ENCODE data around the gene GALNTL6.
A peak's percentile ranks its signal among the peaks of the same experiment; 100 is the strongest.
"Not testable (repeated sequence)": the region's sequence is repeated elsewhere in the genome, so short reads cannot be mapped to it uniquely, and the experiment has no call there.

The GALNTL6 gene

DNA sequence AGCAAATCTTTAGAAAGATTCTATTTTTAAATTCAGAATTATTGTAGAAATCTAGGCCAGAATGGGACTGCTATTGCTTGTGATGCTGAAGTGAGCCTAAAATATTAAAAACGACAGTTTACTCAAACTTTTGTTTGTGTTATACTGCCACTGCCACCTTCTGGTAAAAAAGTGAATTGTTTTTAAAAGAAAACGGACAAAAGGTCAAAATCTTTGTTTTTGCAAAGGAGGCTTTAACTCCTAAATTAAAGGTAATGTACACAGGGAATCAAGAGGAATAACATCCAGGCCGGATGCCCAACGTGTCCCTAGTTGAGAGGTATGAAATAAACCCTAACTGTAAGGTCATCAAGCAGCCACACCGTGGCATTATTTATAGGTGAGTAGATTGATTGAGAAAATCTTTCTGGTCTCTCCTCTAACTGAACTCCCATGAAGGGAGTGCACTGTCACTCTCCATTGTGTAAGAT is 1017.1 kb downstream of the GALNTL6 start:
- peak; percentile 21 to 41 for DNase-seq

DNA sequence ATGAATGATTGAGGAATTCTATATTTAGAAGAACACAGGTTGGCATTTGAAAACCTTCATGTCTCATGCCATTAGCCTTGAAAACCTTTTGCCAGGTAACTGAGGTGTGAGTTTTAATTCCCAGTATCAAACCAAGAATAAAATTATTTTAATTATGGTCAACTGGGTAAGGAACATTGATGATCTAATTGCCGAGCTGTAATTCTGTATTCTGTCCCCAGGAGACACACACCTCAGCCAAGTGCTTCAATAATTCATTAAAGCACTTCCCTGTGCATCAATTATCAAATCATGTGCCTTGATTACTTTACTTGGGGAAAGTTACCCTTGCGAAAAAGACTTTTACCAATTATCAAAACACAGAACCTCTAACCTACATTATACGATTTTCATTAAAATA is 1023.5 kb downstream of the GALNTL6 start:
- DNase-seq = no peak

DNA sequence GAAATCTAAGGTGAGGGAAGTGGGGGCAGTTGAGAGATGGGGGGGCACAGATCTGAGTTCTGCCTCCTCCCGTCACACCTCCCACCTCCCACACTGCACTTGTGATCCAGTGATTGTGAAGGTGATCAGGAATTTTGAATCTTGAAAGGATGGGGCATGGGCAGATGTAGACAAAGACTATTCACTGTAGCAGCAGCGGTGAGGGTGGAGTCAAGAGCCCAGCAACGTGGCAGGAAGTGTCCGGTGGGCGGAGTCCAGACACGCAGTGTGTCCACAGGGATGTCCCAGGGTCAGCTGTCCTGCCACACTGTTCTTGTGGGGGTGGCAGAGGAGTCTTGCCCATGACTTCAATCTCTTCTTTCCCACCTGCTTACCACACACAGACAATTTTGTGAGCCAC is 1024.9 kb downstream of the GALNTL6 start:
- no peak for DNase-seq

DNA sequence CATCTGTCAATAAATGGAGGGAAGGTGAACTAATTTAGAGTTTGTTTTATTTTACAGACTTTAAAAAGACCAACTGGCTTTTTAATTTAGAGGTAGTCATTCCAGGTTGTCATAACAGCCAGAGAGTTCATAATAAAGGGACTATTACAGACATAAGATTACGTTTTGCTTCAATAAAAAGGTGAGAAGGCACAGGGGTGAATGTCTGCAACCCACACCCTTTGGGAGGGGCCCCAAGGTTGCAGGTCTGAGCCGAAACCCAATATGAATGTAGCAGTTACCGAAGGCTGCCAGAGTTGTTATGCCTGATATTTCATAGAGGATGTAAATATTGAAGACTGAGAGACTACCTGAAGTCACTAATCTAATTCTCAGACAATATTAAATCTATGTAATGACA is 1025.7 kb downstream of the GALNTL6 start:
- DNase-seq = no peak

DNA sequence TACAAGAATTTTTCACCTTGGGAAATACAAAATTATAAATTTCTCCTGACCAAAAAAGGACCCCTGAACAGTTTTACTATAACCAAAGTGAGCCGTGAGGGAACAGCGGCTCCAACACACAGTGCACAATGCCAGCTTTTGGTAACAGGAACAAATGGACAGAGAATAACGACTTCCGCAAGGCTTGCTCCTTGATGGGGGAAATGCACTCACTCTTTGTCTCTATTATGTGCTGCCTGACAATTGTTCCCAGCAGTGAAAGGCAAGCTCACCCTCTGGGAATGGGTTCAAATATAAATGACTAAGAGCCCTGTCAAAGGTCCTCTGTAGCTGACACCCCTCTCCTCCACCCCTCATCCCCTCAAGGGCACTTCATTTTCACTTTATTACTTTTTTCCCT is 1029.6 kb downstream of the GALNTL6 start:
- DNase-seq = no peak

DNA sequence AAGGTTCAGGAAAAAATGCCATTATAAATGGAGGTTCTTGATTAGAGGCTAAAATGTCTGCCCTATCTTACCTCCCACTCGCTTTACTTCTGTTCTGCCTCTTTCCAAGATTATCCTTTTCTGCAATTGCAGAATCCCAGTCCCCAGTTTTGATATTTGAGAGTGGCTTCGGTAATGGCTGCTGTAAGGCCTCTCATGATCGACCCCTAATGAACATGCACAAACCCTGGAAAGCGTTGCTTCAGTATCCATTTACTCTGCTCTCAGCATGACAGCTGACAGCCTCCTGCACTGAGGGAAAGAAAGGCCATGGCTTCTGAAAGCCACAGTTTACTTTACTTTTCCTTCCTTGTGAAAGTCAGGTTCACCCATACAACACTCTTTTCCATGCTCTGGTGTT is 1030.0 kb downstream of the GALNTL6 start:
- no peak for DNase-seq

DNA sequence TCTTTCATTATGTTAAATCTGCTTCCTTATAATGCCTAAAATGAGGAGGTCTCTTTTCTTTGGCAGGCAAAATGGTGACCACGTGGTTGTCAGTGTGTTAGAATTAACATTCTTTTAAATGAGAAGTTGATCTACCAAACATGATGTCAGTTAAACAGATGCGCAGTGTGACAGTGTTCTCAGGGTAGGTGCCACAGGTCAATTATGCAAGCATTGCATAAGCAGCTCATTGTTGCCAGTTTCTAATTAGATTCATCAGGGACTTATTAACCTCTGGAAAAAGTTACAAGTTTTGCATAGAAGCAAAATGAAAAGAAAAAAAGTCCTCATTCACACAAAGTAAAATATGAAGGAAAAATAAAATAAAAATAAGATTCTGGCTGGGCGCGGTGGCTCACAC is 1031.4 kb downstream of the GALNTL6 start:
- no peak for DNase-seq

DNA sequence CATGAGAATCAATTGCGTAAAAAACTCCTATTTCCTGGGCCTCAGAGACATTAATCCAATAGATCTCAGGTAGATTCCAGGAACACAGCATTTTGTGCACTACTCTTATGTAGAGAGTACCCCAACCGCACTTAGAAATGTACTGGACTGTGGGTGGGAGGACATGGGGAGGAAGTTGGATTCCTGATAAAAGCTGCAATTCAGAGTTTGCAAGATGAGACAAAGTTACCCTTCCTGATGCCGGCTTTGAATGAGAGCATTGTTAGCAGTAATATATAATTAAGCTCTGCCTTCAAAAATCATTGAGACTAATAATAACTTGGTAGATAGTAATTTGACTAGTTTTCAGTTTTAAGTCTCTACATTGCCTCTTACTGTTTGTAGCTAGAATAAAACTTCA is 1032.1 kb downstream of the GALNTL6 start:
- DNase-seq = no peak

DNA sequence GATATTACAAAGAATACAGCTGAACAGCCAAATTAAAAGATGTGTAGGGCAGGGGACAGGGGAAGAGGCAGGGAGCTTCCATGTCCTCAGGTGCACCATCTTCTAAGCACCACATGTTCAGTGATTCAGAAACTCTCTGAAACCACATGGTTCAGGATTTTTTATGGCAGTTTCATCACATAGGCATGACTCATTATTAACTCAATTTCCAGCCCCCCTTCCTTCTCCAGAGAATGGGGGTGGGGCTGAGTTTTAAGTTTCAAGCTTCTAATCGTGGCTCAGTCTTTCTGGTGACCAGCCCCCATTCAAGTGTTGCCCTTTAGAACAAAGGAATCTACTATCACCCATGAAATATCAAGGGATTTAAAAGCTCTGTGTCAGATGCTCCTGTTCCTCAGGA is 1037.6 kb downstream of the GALNTL6 start:
- DNase-seq = no peak

DNA sequence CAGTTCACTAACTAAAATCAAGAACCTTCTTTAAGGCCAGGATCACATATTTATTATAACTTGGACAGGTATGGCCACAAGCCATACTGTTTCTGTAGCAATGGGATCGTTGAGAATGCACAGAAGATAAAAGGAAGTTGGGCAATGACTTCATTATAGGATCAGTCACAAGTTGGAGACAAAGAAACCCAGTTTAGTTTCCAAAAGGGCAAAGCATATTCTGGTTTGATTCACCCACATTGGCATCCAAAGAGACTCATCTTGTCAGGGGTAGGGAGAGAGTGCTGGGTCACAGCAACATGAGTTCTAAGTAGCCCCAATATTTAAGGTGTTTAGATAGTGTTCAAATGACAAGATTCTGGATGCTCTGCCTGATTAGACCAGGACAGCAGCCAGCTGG is 1038.3 kb downstream of the GALNTL6 start:
- DNase-seq = no peak

DNA sequence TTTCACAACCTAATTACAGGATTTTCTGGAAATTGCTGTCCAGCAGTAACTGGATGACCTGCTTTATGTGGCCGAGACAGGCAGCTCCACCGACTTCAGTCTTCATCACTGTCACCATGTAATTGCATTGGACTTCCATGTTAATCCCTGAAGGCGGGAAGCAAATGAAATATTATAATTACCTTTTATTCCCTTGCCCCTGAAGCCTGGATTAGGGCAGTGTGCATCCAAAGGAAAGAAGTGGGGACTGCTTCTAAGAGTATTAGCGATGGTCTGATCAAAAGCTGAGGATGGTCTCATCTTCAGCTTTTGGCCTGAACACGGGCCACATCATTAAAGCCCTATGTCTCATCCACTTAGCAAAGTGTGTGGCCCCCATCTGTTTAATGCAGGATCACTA is 1043.8 kb downstream of the GALNTL6 start:
- no peak for DNase-seq

DNA sequence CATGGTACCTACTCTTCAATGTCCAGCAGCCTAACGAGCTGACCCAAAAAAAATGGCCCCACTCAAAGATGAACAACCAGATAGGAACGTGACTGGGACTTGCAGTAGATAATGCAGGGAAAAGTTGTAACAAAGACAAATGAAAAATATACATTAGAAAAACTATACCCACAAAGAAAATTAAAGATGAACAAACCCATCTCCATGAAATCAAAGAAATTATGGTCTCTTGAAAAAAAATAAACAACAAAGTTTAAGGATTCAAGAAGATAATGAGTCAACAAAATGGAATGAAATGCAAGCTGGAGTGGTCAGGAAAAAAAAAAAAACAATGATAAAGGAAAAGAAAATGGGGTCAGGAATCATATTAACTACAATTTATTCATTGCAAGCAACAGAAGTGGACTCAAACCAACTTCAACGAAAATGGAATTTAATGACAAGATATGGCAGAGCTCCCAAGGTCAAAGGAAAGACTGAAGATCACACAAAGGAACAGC is 1045.6 kb downstream of the GALNTL6 start:
- DNase-seq = no peak

DNA sequence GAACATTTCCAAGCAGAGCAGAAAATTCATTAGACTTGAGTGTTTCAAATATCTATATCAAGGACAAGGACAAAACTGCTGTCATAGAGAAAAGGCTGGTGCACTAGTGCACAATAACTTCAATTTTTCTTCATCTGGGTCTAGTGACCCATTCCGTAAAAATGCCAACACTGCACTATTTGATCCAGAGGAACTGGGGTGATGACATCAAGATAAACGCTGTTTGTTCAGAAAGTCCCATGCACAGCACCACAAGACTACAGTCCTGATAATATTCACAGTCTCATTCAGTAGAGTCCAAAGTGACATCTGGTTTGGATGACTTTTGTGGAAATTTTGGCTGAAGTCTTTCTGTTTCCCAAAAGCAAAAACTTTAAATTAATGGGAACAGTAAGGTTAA is 1051.9 kb downstream of the GALNTL6 start:
- no peak for DNase-seq

DNA sequence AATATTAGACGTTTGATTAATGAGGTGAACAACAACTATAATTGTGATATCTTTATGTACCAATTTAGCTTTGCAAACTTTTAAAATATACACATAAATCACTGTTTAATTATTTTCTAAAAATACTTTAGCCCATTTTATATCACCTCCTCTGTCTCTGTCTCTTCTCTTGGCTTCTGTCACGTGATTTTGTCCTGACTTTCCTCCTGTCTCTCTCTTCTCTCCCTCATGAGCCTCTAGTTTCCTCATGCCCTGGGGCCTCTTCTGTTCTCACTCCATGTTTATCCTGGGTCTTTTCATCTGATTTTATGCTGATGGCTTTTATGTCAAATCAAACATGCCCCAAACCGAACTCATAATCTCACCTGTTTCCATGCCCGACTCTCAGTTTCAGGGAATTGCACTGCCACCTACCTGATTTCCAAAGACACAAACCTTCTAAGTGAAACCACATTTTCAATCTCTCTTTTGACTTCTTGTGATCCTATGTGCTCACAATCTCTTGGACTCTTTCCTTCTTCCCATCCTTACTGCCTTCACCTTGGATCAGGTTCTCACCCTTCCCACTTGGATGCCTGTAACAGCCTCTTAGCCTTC is 1052.4 kb downstream of the GALNTL6 start:
- DNase-seq = no peak

DNA sequence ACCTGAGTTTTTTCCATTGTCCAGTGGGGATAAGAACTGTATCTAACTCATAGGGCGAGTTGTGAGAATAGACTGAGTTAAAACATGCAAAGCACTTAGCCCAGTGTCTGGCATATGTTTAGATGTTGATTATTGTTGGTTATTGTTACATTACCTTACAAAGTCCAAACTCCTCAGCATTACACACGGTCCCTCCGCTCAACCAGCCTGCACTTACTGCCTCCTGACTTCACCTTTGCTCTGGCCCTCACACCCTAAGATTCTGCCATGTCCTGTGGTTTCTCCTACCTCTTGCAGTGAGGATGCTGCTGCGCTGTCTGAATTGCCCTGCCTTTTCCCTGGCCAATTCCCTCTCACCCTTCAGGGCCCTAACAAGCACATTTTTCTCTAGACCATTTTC is 1053.2 kb downstream of the GALNTL6 start:
- DNase-seq = no peak

DNA sequence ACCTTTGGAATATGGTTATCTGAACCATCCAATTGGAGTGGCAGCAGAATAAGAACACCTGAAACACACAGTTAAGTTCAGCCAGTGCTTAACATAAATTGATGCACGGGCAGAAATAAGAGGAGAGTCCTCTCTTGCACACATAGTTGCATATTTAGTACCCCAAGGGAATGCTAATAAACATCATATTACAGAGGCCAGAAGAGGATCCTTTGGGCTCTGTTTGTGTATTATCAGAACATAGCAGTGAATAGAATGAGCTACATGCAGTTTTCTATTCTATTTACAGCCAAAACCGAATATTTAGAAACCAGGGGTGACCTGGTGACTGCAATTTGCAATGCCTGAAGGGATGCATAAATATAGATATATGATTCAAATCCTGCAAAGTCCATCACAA is 1054.6 kb downstream of the GALNTL6 start:
- DNase-seq = no peak

DNA sequence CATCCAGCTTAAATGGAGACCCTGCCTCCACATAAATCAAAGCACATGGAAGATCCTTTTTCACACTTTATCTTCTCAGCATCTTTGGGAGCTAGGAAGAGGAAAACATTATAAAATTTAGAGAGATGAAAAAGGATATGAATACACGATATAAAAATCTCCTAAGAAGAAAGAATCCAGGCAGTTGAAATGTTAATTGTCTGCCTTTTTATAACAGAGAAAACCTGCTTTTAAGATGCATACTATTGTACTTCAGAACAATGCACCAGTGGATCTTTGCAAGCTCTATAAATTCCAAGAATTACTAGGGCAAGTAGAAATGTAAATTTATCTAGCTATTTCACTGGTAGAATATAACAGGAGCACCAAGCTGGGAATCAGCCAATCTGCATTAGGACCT is 1055.1 kb downstream of the GALNTL6 start:
- no peak for DNase-seq

DNA sequence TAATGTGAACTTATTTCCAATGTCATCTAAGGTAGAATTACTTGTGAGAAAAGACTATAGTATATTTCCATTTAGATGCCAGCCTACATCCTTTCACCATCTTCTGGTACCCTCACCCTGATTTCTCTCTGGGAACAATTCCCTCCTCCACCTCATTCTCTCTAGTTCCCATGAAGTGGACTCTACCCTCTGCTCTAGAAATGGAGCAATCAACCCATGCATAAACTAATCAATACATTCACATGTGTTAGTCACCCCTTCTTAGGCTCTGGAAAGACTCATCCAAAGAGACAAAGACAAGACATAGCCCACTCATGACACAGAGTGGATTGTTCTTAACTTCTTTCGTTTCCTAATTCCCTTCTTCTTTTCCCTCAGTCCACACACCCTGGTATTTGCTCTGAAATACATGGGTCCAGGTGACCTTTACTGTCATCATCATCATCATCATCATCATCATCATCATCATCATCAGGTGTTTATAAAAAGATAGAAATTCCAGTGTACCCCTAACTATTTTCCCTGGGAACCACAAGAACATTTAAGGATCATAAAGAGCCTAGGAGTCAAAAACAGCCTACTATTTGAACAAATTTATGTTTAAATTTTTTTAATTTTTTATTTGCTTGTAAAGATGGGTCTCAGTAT is 1056.5 kb downstream of the GALNTL6 start:
- DNase-seq = no peak

DNA sequence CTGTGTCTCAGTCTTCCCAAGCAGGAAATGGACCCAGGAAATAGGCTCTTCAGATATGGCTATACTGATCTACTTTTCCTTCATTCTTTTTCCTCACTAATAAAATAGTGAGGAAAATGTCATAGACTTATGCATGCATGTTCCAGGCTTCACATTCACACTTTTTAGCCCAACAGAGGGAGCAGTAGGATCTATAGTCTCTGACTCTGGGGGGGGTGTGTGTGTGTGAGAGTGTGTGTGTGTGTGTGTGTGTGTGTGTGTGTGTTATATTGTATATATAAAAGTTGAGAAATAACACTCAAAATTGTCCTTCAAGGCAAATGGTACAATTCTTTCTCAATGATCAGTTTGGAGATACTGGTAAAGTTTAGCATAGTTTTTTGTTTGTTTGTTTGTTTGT is 1058.2 kb downstream of the GALNTL6 start:
- no peak for DNase-seq

DNA sequence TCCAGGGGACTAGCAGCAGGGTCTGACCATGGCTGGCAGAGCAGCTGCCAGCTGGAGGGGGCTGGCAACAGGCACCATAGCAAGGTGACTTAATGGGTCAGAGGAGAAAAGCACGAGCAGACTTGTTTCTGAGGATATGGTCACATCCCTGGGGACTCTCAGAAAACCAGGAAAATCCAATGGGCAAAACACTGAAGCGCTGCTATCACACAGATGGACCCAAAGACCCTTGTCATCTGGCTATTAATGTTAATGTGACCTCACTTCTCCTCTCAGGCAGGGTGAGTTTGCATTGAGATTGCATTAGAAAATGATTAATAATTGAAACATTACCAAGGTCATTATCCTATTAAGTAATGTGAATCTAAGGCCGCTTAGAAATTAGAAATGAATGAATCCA is 1061.7 kb downstream of the GALNTL6 start:
- no peak for DNase-seq

DNA sequence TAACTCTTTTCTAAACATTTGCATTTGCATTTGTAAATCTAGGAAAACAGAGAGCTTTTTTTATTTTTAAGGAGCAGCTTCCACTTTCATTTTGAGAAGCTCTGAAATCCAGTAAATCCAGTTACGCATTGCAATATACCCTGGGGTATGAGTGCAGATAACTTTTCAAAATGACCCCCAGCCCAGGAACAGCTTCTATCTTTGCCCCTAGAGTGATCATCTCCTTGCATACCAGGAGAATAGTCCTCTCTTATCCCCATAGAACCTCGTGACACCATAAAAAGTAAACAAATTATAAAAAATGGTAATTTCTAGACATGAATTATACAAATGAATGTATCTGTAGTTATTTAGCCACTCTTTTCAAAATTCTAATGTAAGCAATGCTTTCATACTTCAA is 1063.2 kb downstream of the GALNTL6 start:
- DNase-seq = no peak

DNA sequence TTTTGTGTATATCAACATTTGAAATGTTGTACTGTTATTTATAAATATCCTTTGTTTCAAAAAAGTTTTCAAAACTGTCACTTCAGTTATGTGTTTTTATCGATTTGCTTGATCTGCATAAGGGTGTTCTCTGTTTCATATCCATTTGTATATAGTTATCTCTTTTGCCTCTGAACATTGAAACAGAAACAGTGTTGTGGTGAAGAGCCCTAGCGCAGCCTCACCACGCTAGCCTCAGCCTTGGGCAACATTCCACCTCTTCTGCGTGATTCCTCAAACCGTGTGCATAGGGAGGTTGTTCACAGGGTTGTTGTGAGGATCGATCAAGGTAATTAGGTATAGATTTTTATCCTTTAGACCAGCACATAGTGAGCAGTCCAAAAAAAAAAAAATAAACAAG is 1068.4 kb downstream of the GALNTL6 start:
- no peak for DNase-seq

DNA sequence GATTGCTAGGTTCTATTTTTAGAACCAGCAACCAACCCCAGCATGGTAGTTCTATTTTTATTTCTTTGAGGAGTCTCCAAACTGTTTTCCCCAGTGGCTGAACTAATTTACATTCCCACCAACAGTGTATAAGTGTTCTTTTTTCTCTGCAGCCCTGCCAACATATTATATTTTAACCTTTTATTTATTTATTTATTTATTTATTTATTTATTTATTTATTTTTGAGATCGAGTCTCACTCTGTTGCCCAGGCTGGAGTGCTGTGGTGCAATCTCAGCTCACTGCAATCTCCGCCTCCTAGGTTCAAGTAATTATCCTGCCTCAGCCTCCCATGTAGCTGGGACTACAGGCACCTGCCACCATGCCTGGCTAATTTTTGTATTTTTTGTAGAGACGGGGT is 1074.2 kb downstream of the GALNTL6 start:
- not testable (repeated sequence) for DNase-seq

DNA sequence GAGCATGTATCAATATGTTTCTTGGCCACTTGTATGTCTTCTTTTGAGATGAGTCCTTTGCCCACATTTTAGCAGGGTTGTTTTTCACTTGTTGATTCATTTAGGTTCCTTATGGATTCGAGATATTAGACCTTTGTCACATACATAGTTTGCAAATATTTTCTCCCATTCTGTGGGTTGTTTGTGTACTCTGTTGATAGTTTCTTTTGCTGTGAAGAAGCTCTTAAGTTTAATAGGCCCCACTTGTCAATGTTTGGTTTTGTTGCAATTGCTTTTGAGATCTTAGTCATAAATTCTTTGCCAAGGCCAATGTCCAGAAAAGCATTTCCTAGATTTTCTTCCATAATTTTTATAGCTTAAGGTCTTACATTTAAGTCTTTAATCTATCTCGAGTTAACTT is 1074.8 kb downstream of the GALNTL6 start:
- no peak for DNase-seq

DNA sequence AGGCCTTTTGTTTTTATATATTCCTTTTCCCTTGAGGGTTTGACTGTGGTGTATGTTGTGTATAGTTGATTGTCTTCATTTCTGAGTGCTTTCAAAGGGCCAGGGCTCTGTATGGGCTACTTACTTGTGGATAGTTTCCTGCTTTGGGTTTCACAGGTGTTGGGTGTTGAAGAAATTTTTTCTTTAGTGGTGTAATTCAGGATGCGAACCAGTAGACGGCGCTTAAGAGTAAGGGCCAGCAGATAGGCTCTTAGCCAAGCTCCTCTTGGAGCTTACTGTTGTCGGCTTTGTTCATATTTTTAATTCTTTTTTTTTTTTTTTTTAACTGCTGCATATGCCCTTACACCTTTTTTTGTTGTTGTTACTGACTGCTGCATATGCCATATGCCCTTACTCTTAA is 1079.1 kb downstream of the GALNTL6 start:
- DNase-seq = peak; percentile 3 to 23

Data from Kasumi-1 (cell line).